ENCODE results near the gene CDC42BPA.
"Not testable (repeated sequence)": the region's sequence is repeated elsewhere in the genome, so short reads cannot be mapped to it uniquely, and the experiment has no call there.

CDC42BPA gene

GRCh38 chr1:227190321-227190720, 128.0 kb downstream of the CDC42BPA start:
- no peak for DNase-seq

GRCh38 chr1:227185291-227185690, 133.0 kb downstream of the CDC42BPA start:
- DNase-seq: no peak

- DNase-seq: no peak
These were observed 136.3 kb downstream of the CDC42BPA start for GRCh38 chr1:227182012-227182411.

GRCh38 chr1:227175611-227176010, 142.7 kb downstream of the CDC42BPA start:
- DNase-seq: no peak

GRCh38 chr1:227174164-227174563, 144.1 kb downstream of the CDC42BPA start:
- no peak for DNase-seq

GRCh38 chr1:227170361-227171166, 147.7 kb downstream of the CDC42BPA start:
- DNase-seq: no peak

- no peak for DNase-seq
These were observed 148.9 kb downstream of the CDC42BPA start for GRCh38 chr1:227169343-227169742.

GRCh38 chr1:227167276-227168101, 150.8 kb downstream of the CDC42BPA start:
- DNase-seq: no peak

- DNase-seq: no peak
These were observed 151.7 kb downstream of the CDC42BPA start for GRCh38 chr1:227166559-227166958.

GRCh38 chr1:227161470-227161869, 156.8 kb downstream of the CDC42BPA start:
- no peak for DNase-seq

- DNase-seq: no peak
These were observed 161.8 kb downstream of the CDC42BPA start for GRCh38 chr1:227156520-227156919.

GRCh38 chr1:227155688-227156087, 162.6 kb downstream of the CDC42BPA start:
- DNase-seq: no peak

- DNase-seq: no peak
These were observed 163.3 kb downstream of the CDC42BPA start for GRCh38 chr1:227155004-227155403.

GRCh38 chr1:227152525-227152924, 165.8 kb downstream of the CDC42BPA start:
- no peak for DNase-seq

- DNase-seq: no peak
These were observed 177.9 kb downstream of the CDC42BPA start for GRCh38 chr1:227140376-227140775.

GRCh38 chr1:227136210-227136820, 182.0 kb downstream of the CDC42BPA start:
- no peak for DNase-seq

- DNase-seq: no peak
These were observed 183.5 kb downstream of the CDC42BPA start for GRCh38 chr1:227134686-227135314.

GRCh38 chr1:227132695-227133094, 185.6 kb downstream of the CDC42BPA start:
- not testable (repeated sequence) for DNase-seq

- DNase-seq: no peak
These were observed 187.1 kb downstream of the CDC42BPA start for GRCh38 chr1:227131193-227131592.

- DNase-seq: no peak
These were observed 190.4 kb downstream of the CDC42BPA start for GRCh38 chr1:227127891-227128290.

GRCh38 chr1:227125929-227126545, 192.3 kb downstream of the CDC42BPA start:
- no peak for DNase-seq

- DNase-seq: no peak
These were observed 193.8 kb downstream of the CDC42BPA start for GRCh38 chr1:227124473-227124872.

GRCh38 chr1:227120826-227121225, 197.5 kb downstream of the CDC42BPA start:
- no peak for DNase-seq
